Stimulated activated effector memory CD8-positive, alpha-beta T cell treated with anti-CD3 and anti-CD28 coated beads, Interleukin-12 subunit alpha, Interleukin-12 subunit beta, amount 100 ng/mL, for 72 hours (primary cell): ENCODE measurements around the gene ARHGEF4.

Source experiments
- ATAC-seq: fragments of 150-1000 bp; cut with Tn5 transposase; 2 replicates; pipeline ENCODE4 v1.10.0; 2021
- DNase-seq, 2 donors: peaks; one replicate each; pipeline ENCODE4 v3.0.0; 2021 to 2022; ENCODE audit warnings: low spot score in 2 of 2
- H3K27ac Mint-ChIP-seq: one replicate; pipeline ENCODE4 v1.8.0; 2022; ENCODE audit warnings: mild to moderate bottlenecking, mixed read lengths
- H3K36me3 Mint-ChIP-seq: one replicate; pipeline ENCODE4 v1.8.0; 2022; ENCODE audit warnings: mild to moderate bottlenecking, mixed read lengths
- H3K4me1 Mint-ChIP-seq: one replicate; pipeline ENCODE4 v1.8.0; 2022; ENCODE audit warnings: mixed read lengths
- H3K4me3 Mint-ChIP-seq: one replicate; pipeline ENCODE4 v1.8.0; 2022; ENCODE audit warnings: mild to moderate bottlenecking, mixed read lengths
- H3K9me3 Mint-ChIP-seq: one replicate; pipeline ENCODE4 v1.8.0; 2022; ENCODE audit warnings: mixed read lengths

ARHGEF4 gene

DNA sequence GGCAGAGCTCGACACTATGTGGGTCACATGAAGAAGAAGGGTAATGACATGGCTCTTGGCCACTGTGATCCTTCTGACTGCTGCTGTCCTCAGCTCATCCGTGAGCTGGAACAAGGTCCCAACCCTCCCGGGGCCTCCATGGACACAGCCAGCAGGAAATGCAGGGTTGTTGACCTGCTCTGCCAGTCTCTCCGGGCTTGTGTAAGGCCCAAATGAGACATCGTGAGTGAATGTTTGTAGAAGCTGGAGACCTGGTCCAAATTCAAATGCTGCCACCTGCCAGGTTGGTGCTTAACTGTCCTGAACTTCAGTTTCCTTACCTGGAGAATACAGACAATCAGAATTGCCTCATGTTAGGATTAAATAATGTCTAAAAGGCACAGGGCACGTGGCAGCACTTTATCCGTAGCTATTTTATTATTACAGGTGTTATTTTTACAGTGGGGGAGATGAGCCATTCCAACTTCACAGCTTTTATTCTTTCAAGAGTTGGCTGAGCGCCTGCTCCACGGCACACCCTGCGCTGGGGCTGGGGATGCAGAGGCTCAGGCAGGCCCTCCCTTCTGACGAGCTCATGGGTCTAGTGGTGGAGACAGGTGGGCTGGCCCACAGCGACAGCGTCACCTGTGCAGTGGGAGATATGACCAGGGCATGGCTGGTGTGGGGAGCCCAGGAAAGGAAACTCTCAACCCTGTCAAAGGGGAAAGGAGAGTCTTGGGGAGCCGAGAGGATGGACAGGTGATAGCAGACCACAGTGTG, 15.1 kb downstream of the ARHGEF4 start:
- ATAC-seq, result no peak
- no peaks in the 10 kb centered on the region for H3K4me1 Mint-ChIP-seq
- peaks cover 7% of the 10 kb centered on the region for H3K9me3 Mint-ChIP-seq
- DNase-seq, result no peak
- no peak overlapping the region for H3K27ac Mint-ChIP-seq
- H3K36me3 Mint-ChIP-seq, result no peaks in the 10 kb centered on the region
- H3K4me3 Mint-ChIP-seq, result no peak overlapping the region

DNA sequence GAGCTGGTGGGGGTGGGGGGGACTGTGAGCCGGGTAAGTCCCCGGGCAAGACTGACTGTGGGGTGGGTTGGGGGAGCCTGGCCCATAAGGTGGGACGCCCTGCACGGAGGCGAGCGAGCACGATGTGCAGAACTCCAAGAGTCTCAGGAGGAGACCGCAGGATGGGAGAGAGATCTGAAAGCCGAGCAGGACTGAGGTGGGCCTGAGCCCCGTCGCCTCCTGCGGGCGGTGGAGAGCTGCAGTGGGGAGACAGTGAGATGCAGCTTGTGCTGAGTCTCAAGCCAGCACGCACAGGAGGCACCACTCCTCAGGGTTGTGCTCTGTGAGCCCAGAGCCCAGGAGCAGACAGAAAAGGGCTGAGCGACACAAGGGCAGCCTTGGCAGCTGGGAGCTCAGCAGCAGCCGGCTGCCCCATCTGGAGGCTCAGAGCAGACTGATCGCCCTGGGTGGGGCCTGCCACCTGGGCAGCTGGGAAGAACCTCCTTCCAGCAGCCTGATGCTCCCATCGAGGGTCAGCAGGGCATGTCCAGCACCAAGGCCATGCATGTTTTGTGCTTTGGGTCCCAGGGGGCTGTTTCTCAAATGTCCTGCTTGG, 15.9 kb downstream of the ARHGEF4 start:
- no peak for ATAC-seq
- Mint-ChIP-seq H3K9me3 (peaks cover 7% of the 10 kb centered on the region), H3K4me1 (no peaks in the 10 kb centered on the region), H3K27ac (no peak overlapping the region), H3K4me3 (no peak overlapping the region), H3K36me3 (no peaks in the 10 kb centered on the region)
- no peak for DNase-seq

DNA sequence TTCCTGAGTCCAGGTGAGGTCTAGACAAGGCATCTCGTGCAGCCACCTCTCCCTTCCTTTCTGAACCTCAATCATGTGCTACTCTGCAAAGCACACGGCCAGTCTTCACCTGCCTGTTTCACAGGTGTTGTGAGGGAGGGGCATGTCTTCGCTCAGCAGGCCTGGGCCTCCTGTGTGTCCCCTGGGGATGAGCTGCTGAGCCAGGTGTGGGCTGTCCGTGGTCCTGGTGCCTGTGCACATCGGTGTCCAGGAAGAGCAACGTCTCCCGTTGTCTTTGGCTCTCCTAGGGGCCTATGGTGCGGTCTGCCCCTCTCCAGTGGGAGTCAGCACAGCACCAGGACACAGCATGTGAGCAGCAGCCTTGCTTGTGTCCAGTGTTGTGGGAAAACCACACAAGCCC, 16.7 kb downstream of the ARHGEF4 start:
- ATAC-seq (no peak), DNase-seq (no peak)
- Mint-ChIP-seq H3K9me3 (peaks cover 7% of the 10 kb centered on the region), H3K4me3 (no peak overlapping the region), H3K36me3 (no peaks in the 10 kb centered on the region), H3K27ac (no peak overlapping the region), H3K4me1 (no peaks in the 10 kb centered on the region)

DNA sequence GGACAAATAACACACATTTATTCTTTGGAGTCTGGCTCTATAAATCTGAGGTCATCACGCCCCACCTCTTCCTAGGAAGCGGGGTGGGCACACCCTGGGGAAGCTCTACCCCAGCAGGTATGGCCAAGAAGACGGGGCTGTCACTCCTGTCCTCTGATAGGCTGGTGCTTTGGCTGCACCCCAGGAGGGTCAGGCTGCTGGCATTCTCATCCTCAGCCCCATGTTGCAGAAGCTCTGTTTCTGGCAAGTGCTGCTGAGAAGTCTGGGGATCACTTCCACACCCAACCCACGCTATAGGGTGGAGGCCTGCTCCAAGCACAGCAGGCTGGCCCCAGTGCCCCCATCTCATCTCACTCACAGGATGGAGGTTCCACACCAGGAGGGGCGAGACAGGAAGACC, 17.6 kb downstream of the ARHGEF4 start:
- Mint-ChIP-seq H3K4me3 (no peak overlapping the region), H3K27ac (no peak overlapping the region), H3K9me3 (peaks cover 7% of the 10 kb centered on the region), H3K4me1 (no peaks in the 10 kb centered on the region), H3K36me3 (no peaks in the 10 kb centered on the region)
- DNase-seq (no peak), ATAC-seq (no peak)

DNA sequence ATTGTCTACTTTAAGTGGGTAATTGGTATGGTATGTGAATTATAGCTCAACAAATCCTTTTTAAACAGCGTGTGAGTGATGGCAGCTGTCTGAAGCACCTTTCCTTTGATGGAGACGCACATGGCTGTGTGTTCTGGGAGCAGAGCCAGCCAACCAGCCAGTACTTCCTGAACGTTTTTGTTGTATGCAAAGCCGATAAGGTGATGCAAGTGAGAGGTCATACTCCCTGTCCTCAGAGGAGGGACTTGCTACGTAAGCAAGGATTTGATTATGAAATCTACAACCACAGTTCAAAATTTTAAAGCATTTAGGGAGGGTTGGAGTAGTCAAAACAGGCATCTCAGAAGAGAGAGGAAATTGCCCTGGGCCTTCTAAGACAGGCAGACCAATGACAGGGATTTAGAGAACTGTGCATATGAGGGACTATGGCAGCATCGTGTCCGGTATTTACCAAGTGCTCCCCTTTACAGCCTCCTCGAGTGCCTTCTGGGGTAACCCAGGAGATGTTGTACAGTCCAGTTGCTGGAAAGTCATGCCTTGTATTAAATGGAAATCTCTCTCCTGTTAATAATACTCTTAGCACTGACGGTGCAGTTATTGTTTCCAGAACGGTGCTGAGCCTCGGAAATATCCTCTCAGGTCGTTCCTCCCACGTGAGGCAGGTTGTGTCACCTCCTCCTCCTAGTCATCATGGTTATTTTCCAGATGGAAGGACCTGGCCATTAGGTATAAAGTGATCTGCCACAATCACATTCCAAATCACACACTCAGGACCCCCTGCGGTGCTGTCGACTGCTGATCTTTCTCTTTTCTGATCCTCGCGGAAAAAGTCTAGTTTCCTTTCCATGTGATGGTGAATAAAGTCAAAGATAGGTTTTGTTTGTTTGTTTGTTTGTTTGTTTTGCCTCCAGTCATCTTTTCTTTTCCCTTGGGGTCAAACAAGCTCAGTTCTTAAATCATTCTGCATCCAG, 28.4 kb downstream of the ARHGEF4 start:
- Mint-ChIP-seq H3K36me3 (no peaks in the 10 kb centered on the region), H3K27ac (no peak overlapping the region), H3K9me3 (no peaks in the 10 kb centered on the region), H3K4me1 (no peaks in the 10 kb centered on the region), H3K4me3 (no peak overlapping the region)
- DNase-seq (no peak), ATAC-seq (no peak)

DNA sequence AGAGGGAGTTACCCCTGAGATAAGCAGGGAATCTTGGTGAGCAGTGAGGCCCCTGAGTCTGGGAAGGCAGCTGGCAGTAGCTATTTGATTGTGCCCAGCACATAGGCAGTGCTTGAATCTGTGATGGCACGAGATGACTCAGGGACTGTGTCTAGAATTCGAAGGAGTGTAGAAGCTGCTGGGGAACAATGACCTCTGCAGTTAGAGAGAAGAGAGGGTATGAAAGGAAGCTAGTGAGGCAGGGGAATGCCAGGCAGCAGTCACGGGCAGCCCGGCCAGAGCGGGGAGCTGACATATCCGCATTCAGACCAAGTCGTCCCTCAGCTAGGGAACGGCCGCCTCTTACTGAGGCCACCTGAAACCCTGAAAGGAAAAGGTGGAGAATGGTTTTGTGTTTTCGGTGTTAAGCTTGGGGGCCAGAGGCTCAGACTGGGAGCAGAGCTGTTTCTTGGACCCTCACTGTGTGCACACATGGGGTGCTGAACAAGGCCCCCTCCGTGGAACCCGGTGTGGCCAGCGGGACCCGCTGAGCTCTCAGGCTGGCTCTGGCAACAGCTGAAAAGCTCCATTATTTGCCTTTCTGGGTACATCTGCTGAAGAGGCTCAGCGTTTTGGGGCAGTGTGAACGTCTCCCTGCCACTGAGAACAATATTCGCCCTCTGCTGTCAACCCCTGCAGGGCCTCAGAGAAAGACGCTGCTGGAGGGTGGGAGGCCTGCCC, 32.9 kb downstream of the ARHGEF4 start:
- H3K27ac Mint-ChIP-seq, result peak overlapping the region; percentile 35
- no peaks in the 10 kb centered on the region for H3K9me3 Mint-ChIP-seq
- H3K4me1 Mint-ChIP-seq, result peaks cover 8% of the 10 kb centered on the region
- no peaks in the 10 kb centered on the region for H3K36me3 Mint-ChIP-seq
- no peak overlapping the region for H3K4me3 Mint-ChIP-seq
- DNase-seq (no peak), ATAC-seq (no peak)

DNA sequence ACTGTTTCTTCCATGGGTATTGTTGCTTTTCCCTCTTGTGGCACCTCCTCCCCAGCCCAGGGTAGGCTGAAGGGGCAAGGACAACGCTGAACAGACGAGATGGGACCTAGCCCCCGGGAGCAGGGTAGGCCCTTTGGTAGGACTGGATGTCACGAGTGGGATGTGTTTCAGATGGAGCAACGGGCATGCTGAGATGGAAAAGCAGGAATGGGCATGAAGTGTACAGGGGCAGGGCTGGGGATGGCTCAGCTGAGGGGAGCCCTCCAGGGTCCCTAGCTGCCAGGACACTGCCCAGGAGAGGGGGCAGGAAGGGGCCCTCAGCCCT, 33.4 kb downstream of the ARHGEF4 start:
- peaks cover 8% of the 10 kb centered on the region for H3K4me1 Mint-ChIP-seq
- no peak for DNase-seq
- ATAC-seq, result no peak
- peak overlapping the region; percentile 27 for H3K27ac Mint-ChIP-seq
- no peak overlapping the region for H3K4me3 Mint-ChIP-seq
- no peaks in the 10 kb centered on the region for H3K9me3 Mint-ChIP-seq
- H3K36me3 Mint-ChIP-seq, result no peaks in the 10 kb centered on the region

DNA sequence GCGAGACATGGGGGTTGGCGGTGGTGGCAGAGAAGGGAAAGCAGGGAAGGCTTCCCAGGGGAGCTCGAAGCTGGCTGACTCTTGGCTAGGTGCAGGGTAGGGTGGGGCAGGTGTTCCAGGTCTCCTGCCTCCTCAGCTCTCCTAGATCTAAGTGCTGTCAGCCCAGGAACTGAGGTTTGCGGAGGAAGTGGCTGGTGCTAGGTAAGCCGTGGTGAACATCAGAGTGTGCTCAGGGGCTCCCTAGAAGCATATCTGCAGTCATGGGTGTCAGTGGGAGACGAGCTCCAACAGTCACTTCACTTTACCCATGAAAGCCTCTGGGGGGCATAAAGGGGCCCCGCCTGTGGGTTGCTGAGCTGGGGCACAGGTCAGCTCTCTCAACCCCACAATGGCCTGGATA, 34.1 kb downstream of the ARHGEF4 start:
- DNase-seq (no peak), ATAC-seq (no peak)
- H3K9me3 Mint-ChIP-seq, result no peaks in the 10 kb centered on the region
- peak overlapping the region; percentile 27 for H3K27ac Mint-ChIP-seq
- peaks cover 8% of the 10 kb centered on the region for H3K4me1 Mint-ChIP-seq
- no peaks in the 10 kb centered on the region for H3K36me3 Mint-ChIP-seq
- H3K4me3 Mint-ChIP-seq, result no peak overlapping the region

DNA sequence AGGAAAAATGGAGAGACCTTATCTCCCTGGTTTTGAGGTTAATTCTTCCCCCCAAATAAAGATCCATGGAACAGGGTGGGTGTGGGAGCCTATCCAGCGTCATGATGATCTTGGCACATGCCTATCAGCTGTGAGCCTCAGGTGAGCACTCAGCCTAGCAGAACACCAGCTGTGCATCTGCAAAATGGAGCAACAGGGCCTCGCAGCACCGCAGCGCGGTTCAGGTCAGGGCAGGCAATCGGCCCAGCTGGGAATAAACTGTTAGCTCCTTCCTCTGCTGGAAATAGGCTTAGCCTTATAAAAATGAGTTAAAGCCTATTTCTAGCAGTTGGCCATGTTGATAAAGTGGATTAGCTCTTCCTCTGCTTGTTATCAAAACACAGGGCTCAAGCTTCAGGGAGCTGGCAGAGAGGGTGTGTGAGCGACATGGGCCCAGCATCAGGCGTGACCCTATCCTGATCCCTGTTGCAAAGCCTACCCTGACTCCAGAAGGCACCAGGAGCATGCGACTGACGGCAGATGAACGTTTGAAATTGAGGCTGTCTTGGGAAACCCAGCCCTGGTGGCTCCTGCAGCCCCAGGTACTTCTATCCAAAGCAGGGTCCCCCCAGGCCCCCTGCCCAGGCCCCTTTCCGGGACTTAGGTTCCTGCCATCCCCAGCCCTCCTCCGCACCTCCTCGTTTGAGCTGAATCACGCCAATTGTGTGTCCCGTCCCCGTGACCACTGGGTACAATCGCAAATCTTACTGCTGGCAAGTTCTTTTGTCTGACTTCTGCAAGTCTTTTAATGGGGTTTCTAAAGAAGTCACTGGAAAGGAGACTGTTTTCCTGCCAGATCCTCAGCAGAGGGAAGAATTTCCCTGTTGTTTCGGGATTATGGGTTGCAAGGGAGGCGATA, 35.4 kb downstream of the ARHGEF4 start:
- H3K4me1 Mint-ChIP-seq, result peaks cover 8% of the 10 kb centered on the region
- no peak overlapping the region for H3K27ac Mint-ChIP-seq

DNA sequence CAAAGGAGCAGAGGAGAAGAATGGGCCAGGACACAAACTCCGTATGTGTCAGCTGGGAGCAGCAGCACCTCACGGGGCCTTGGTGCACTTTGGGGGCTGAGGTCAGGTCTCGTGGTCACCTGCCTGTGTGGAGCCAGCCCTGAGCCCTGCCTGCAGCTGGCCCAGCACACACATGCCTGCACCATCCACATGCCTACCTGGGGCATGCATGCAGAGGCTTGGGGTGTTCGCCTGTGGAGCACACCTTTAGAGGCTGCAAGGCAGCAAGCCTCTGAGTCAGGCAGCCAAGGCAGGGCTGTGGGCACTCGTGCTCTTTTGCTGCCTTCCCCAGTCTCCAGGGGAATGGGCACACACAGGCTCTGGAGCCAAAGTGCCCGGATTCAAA, 36.0 kb downstream of the ARHGEF4 start:
- no peaks in the 10 kb centered on the region for H3K36me3 Mint-ChIP-seq
- H3K27ac Mint-ChIP-seq, result no peak overlapping the region

More for the DNA sequence above, 35.4 kb downstream of the ARHGEF4 start:
- H3K9me3 Mint-ChIP-seq, result no peaks in the 10 kb centered on the region
- ATAC-seq (no peak), DNase-seq (no peak)
- no peaks in the 10 kb centered on the region for H3K36me3 Mint-ChIP-seq
- H3K4me3 Mint-ChIP-seq, result no peak overlapping the region

DNA sequence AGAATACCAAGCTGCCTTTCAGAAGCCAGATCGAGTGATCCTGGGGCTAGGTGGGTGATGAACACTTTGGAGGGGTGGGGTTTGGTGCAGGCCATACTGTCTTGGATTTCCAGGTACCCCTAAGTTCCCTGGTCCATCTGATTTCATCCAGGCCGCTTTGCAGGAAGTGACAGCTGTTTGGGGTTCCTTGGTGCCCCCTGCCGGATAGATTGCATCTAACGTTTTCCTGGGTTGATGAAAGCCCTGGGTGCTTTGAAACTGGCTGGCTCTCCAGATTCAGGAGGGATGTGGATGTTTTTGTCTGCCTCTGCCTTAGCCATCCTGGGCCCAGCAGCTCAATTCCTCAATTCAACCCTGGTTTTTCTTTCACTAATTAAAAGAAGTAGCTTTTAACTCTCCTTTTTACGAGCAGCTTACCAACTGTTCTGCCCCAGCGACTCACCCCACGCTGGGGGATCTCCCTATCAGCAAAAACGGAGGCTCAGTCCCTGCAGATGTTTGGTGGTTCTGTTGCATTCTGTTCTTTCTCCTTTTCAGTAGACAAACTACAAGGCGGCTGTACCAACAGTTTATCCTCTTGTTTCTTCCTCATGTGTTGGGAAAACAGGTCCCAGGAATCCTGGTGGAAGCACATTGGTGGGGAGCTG, 37.1 kb downstream of the ARHGEF4 start:
- Mint-ChIP-seq H3K36me3 (no peaks in the 10 kb centered on the region), H3K9me3 (no peaks in the 10 kb centered on the region)

More for the DNA sequence above, 36.0 kb downstream of the ARHGEF4 start:
- Mint-ChIP-seq H3K4me3 (no peak overlapping the region), H3K4me1 (peaks cover 8% of the 10 kb centered on the region), H3K9me3 (no peaks in the 10 kb centered on the region)
- DNase-seq, result no peak
- ATAC-seq, result no peak

DNA sequence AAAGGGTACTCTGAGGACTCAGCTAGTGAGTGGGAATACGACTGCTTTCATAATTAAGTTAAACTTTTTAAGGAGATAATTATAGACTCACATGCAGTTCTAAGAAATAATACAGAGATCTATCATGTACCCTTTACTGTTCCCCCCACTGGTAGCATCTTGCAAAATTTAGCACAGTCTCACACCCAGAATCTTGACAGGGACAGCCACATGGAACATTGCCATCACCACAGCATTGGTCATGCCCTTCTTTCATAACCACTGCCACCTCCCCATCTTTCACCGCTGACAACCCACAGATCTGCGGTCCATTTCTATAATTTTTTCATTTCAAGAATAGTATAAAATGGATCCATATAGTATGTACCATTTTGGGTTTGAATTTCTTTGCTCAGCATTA, 37.8 kb downstream of the ARHGEF4 start:
- no peaks in the 10 kb centered on the region for H3K36me3 Mint-ChIP-seq
- H3K27ac Mint-ChIP-seq, result no peak overlapping the region
- DNase-seq (no peak), ATAC-seq (peak; percentile 54)
- peaks cover 8% of the 10 kb centered on the region for H3K4me1 Mint-ChIP-seq
- H3K4me3 Mint-ChIP-seq, result no peak overlapping the region
- no peaks in the 10 kb centered on the region for H3K9me3 Mint-ChIP-seq

More for the DNA sequence above, 37.1 kb downstream of the ARHGEF4 start:
- Mint-ChIP-seq H3K4me1 (peaks cover 8% of the 10 kb centered on the region), H3K27ac (no peak overlapping the region), H3K4me3 (no peak overlapping the region)
- DNase-seq, result peak; percentile 61 to 85
- ATAC-seq, result peak; percentile 73

DNA sequence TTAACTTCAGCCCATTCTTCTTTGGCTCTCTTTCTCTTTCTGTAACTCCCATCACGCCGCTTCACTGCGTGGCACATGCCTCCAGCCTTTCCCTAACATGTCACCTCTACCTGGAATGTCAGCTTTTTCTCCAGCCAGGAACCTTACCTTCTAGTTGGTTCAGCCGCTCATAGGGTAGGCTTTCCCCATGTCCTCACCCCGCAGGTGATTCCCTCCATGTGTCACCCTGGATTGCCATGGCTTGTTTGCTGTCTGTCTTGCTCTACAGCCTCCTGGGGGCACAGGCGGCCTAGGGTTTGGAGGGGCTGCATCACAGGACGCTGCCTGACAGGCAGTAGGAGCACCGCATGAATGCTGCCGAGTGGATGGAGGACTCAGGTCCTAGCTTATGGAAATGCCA, 39.2 kb downstream of the ARHGEF4 start:
- DNase-seq, result no peak
- H3K36me3 Mint-ChIP-seq, result no peaks in the 10 kb centered on the region
- no peaks in the 10 kb centered on the region for H3K9me3 Mint-ChIP-seq
- no peak overlapping the region for H3K4me3 Mint-ChIP-seq
- H3K27ac Mint-ChIP-seq, result no peak overlapping the region
- no peak for ATAC-seq
- H3K4me1 Mint-ChIP-seq, result peaks cover 8% of the 10 kb centered on the region

DNA sequence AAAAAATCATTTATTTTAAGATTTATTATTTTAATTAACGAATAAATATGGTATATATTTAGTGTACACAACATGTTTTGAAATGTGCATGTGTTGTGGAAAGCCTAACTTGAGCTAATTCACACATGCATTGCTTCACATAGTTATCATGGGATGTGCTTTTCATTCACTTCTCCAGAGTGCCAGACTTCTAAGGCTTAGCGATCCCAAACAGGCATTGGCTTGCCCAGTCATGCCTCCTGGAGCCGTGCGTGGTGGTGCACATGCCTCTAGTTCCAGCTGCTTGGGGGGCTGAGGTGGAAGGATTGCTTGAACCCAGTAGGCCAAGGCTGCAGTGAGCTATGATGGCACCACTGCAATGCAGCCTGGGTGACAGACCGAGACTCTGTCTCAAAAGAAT, 40.5 kb downstream of the ARHGEF4 start:
- ATAC-seq (no peak), DNase-seq (no peak)
- H3K36me3 Mint-ChIP-seq, result no peaks in the 10 kb centered on the region
- H3K4me3 Mint-ChIP-seq, result no peak overlapping the region
- H3K9me3 Mint-ChIP-seq, result no peaks in the 10 kb centered on the region
- H3K4me1 Mint-ChIP-seq, result peaks cover 8% of the 10 kb centered on the region
- H3K27ac Mint-ChIP-seq, result no peak overlapping the region
